MG63 (cell line): ENCODE results near the gene INPP5D. TPM values are rescaled to one million over a fixed set of nuclear protein-coding genes. Genes with fewer than 3 reads are reported as not detected.
A peak's percentile ranks its signal among the peaks of the same experiment; 100 is the strongest.

ENCODE experiments used
- DNase-seq: peaks from one replicate; pipeline ENCODE4 v3.0.0-alpha.2; 2020
- H3K27me3 ChIP-seq: fragments of 250-450 bp; sonication (Bioruptor Pico); 2 replicates; pipeline ENCODE4 v1.5.1; 2020; ENCODE audit warnings: mild to moderate bottlenecking, moderate library complexity
- H3K36me3 ChIP-seq: fragments of 250-450 bp; sonication (Bioruptor Pico); 2 replicates; pipeline ENCODE4 v1.5.1; 2020; ENCODE audit warnings: mild to moderate bottlenecking, moderate library complexity
- H3K4me3 ChIP-seq: fragments of 250-450 bp; sonication (Bioruptor Pico); 2 replicates; pipeline ENCODE4 v1.5.1; 2020; ENCODE audit warnings: mild to moderate bottlenecking, moderate library complexity
- H3K9me3 ChIP-seq: fragments of 250-450 bp; sonication (Bioruptor Pico); 2 replicates; pipeline ENCODE4 v1.5.1; 2020; ENCODE audit warnings: mild to moderate bottlenecking, moderate library complexity
- total RNA-seq: library from RNA; depleted of rRNA; stranded (reverse); fragments of >200 nt; shearing (Covaris generic); gene quantifications from 2 replicates; pipeline ENCODE4 v1.2.3, GENCODE V29; 2014; ENCODE audit warnings: low replicate concordance

Gene INPP5D
- total RNA-seq, 1 experiment from 2014 or later, result not detected

DNA sequence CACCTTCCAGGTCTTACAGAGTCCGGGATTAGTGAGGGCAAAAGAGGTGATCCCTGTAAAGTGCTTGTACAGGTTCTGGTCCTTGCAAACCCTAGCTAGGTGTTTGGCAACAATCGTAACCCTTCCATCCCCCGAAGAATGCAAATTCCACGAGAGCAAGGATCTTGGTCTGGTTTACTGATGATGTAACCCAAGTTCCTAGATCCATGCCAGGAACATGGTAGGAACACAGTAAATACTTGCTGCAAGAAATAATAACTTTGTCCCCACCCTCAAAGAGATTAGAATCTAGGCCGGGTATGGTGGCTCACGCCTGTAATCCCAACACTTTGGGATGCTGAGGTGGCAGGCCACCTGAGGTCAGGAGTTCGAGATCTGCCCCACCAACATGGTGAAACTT is 34.4 kb upstream of the INPP5D start:
- Histone ChIP-seq H3K4me3 (no peak overlapping the region), H3K9me3 (0 out of 2 replicates have a peak, but pooled peaks cover 2% of the 10 kb centered on the region), H3K36me3 (no peaks in the 10 kb centered on the region), H3K27me3 (no peaks in the 10 kb centered on the region)
- DNase-seq, result no peak

GRCh38 chr2:233026198-233026813 is 33.8 kb upstream of the INPP5D start:
- Histone ChIP-seq H3K4me3 (no peak overlapping the region), H3K36me3 (no peaks in the 10 kb centered on the region), H3K9me3 (0 out of 2 replicates have a peak, but pooled peaks cover 2% of the 10 kb centered on the region), H3K27me3 (no peaks in the 10 kb centered on the region)
- peak; percentile 41 for DNase-seq

DNA sequence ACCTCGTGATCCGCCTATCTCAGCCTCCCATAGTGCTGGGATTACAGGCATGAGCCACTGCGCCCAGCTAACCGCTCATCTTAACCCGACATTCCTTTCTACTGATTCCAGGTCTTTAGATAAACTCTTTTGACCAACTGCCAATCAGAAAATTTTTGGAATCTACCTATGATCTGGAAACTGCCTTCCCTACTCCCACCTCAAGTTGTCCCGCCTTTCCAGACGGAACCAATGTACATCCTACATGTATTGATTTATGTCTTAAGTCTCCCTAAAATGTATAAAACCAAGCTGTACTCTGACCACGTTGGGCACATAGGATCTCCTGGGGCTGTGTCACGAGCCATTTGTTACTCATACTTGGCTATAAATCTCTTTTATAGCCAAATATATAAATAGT is 30.8 kb upstream of the INPP5D start:
- no peaks in the 10 kb centered on the region for H3K27me3 ChIP-seq

GRCh38 chr2:233031556-233032500 is 28.3 kb upstream of the INPP5D start:
- H3K4me3 ChIP-seq, result no peak overlapping the region
- peaks cover 2% of the 10 kb centered on the region; the same call in 1 of the 2 replicates for H3K9me3 ChIP-seq
- no peaks in the 10 kb centered on the region for H3K36me3 ChIP-seq
- H3K27me3 ChIP-seq, result no peaks in the 10 kb centered on the region
- no peak for DNase-seq

More for the DNA sequence above, 30.8 kb upstream of the INPP5D start:
- H3K9me3 ChIP-seq, result 0 out of 2 replicates have a peak, but pooled peaks cover 2% of the 10 kb centered on the region
- H3K36me3 ChIP-seq, result no peaks in the 10 kb centered on the region
- peak; percentile 54 for DNase-seq
- no peak overlapping the region for H3K4me3 ChIP-seq

- H3K27me3 ChIP-seq, result no peaks in the 10 kb centered on the region
- DNase-seq, result no peak
- H3K36me3 ChIP-seq, result no peaks in the 10 kb centered on the region
- no peak within 1 kb of the TSS for H3K4me3 ChIP-seq
- no peaks in the 10 kb centered on the region; the same call in 1 of the 2 replicates for H3K9me3 ChIP-seq
Measured at GRCh38 chr2:233032551-233033320, 27.4 kb upstream of the INPP5D start, which contains the start of gene NEU2. NEU2 (plus strand) TSS chr2:233032672; CDS start chr2:233032672, 0 bp downstream.

DNA sequence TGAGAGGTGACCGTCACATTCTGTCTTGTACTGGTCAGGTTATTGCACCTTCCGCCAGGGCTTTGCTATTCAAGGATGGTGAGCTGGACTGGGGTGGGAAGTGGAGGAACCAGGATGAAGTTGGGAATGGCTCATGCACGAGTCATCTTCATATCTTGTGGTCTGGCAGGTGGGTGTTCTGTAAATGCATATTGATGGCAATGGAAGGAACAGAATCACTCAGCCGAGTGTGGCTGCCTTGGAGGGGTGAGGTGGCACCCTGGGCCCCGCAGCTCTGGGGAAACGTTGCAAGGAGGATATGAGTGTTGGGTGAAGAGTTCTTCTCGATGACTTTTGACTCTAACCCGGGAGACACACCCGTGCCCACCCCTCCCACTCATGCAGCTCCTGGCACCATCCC is 26.5 kb upstream of the INPP5D start:
- Histone ChIP-seq H3K36me3 (no peaks in the 10 kb centered on the region), H3K9me3 (no peaks in the 10 kb centered on the region; the same call in none of the 2 replicates), H3K27me3 (no peaks in the 10 kb centered on the region), H3K4me3 (no peak overlapping the region)
- DNase-seq, result peak; percentile 86

DNA sequence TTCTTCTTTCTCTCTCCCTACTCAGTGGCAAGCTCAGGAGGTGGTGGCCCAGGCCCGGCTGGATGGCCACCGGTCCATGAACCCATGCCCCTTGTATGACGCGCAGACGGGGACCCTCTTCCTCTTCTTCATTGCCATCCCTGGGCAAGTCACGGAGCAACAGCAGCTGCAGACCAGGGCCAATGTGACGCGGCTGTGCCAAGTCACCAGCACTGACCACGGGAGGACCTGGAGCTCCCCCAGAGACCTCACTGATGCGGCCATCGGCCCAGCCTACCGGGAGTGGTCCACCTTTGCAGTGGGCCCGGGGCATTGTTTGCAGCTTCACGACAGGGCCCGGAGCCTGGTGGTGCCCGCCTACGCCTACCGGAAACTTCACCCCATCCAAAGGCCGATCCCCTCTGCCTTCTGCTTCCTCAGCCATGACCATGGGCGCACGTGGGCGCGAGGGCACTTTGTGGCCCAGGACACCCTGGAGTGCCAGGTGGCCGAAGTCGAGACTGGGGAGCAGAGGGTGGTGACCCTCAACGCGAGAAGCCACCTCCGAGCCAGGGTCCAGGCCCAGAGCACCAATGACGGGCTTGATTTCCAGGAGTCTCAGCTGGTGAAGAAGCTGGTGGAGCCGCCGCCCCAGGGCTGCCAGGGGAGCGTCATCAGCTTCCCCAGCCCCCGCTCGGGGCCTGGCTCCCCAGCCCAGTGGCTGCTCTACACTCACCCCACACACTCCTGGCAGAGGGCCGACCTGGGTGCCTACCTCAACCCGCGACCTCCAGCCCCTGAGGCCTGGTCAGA is 25.9 kb upstream of the INPP5D start:
- Histone ChIP-seq H3K36me3 (no peaks in the 10 kb centered on the region), H3K27me3 (no peaks in the 10 kb centered on the region), H3K4me3 (no peak overlapping the region), H3K9me3 (no peaks in the 10 kb centered on the region; the same call in none of the 2 replicates)
- no peak for DNase-seq

GRCh38 chr2:233035426-233036161 is 24.5 kb upstream of the INPP5D start:
- no peak for DNase-seq
- no peaks in the 10 kb centered on the region for H3K36me3 ChIP-seq
- no peaks in the 10 kb centered on the region; the same call in none of the 2 replicates for H3K9me3 ChIP-seq
- no peak overlapping the region for H3K4me3 ChIP-seq
- no peaks in the 10 kb centered on the region for H3K27me3 ChIP-seq

DNA sequence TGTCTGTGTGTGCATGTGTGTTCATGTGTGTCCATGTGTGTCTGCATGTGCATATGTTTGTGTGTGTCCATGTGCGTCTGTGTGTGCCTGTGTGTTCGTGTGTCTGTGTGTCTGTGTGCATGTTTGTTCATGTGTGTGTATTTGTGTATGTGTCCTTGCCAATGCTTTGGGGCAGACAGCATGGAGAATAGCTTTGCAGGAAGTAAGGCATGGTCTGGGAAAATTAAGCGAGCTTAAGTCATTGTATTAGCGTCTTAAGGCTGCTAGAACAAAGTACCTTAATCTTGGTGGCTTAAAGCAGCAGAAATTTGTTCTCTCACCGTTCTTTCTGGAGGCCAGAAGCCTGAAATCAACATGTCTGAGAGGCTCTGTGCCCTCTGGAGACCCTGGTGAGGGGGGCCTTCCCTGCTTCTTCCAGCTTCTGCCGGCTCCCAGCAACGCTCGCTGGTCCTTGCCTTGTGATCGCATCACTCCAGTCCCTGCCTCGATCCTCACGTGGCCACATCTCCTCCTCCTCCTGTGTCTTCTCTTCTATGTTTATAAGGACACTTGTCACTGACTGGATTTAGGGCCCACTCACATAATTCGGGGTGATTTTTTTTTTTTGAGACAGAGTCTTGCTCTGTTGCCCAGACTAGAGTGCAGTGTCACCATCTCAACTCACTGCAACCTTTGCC is 23.8 kb upstream of the INPP5D start:
- Histone ChIP-seq H3K36me3 (no peaks in the 10 kb centered on the region), H3K9me3 (no peaks in the 10 kb centered on the region; the same call in none of the 2 replicates), H3K27me3 (no peaks in the 10 kb centered on the region), H3K4me3 (no peak overlapping the region)
- no peak for DNase-seq

GRCh38 chr2:233037078-233037477 is 23.1 kb upstream of the INPP5D start:
- Histone ChIP-seq H3K36me3 (no peaks in the 10 kb centered on the region), H3K9me3 (no peaks in the 10 kb centered on the region; the same call in none of the 2 replicates), H3K27me3 (no peaks in the 10 kb centered on the region), H3K4me3 (no peak overlapping the region)
- DNase-seq, result peak; percentile 60

- Histone ChIP-seq H3K4me3 (no peak overlapping the region), H3K36me3 (no peaks in the 10 kb centered on the region), H3K9me3 (no peaks in the 10 kb centered on the region; the same call in none of the 2 replicates), H3K27me3 (no peaks in the 10 kb centered on the region)
- DNase-seq, result no peak
Measured at GRCh38 chr2:233039212-233039845, 20.8 kb upstream of the INPP5D start.

- Histone ChIP-seq H3K27me3 (no peaks in the 10 kb centered on the region), H3K36me3 (no peaks in the 10 kb centered on the region), H3K4me3 (no peak overlapping the region), H3K9me3 (no peaks in the 10 kb centered on the region; the same call in none of the 2 replicates)
- no peak for DNase-seq
Measured at GRCh38 chr2:233039846-233040530, 20.2 kb upstream of the INPP5D start.

DNA sequence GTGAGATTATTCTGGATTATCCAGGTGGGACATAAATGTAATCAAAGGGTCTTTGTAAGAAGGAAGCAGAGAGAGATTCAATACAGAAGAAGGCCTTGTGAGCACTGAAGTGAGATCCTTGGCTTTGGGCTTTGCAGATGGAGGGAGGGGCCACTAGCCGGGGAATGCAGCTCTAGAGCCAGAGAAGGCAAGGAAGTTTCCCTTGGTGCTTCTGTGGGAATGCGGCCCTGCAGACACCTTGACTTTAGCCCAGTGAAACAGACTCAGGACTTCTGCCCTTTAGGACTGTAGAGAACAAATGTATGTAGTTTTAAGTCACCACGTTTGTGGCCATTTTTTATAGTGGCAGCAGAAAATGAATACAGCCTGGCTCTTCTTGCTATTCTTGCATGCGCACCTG is 19.6 kb upstream of the INPP5D start:
- H3K27me3 ChIP-seq, result no peaks in the 10 kb centered on the region
- H3K36me3 ChIP-seq, result no peaks in the 10 kb centered on the region
- H3K4me3 ChIP-seq, result no peak overlapping the region
- H3K9me3 ChIP-seq, result no peaks in the 10 kb centered on the region; the same call in 1 of the 2 replicates
- no peak for DNase-seq
